ENCODE data around the gene ABCG1.

Gene ABCG1

GRCh38 chr21:42234464-42235241 lies 15.7 kb downstream of the ABCG1 start:
- DNase-seq: peak; percentile 77

GRCh38 chr21:42235593-42235992 lies 16.7 kb downstream of the ABCG1 start:
- no peak for DNase-seq

GRCh38 chr21:42236014-42236413 lies 17.1 kb downstream of the ABCG1 start:
- no peak for DNase-seq

- no peak for DNase-seq
These were observed 17.8 kb downstream of the ABCG1 start for GRCh38 chr21:42236693-42237092.

- no peak for DNase-seq
These were observed 18.2 kb downstream of the ABCG1 start for GRCh38 chr21:42237161-42237560.

GRCh38 chr21:42237577-42237976 lies 18.6 kb downstream of the ABCG1 start:
- no peak for DNase-seq

GRCh38 chr21:42238185-42238934 lies 19.4 kb downstream of the ABCG1 start:
- no peak for DNase-seq

GRCh38 chr21:42239556-42239955 lies 20.6 kb downstream of the ABCG1 start:
- no peak for DNase-seq

- no peak for DNase-seq
These were observed 21.0 kb downstream of the ABCG1 start for GRCh38 chr21:42239973-42240372.

- DNase-seq: no peak
These were observed 23.7 kb downstream of the ABCG1 start for GRCh38 chr21:42242611-42243010.

GRCh38 chr21:42243026-42243425 lies 24.1 kb downstream of the ABCG1 start:
- no peak for DNase-seq

- peak; percentile 66 for DNase-seq
These were observed 26.6 kb downstream of the ABCG1 start for GRCh38 chr21:42245331-42246193.

GRCh38 chr21:42247716-42248115 lies 28.8 kb downstream of the ABCG1 start:
- no peak for DNase-seq

GRCh38 chr21:42248241-42248640 lies 29.3 kb downstream of the ABCG1 start:
- no peak for DNase-seq

- DNase-seq: no peak
These were observed 30.1 kb downstream of the ABCG1 start for GRCh38 chr21:42248783-42249597.

GRCh38 chr21:42250422-42251403 lies 31.8 kb downstream of the ABCG1 start:
- no peak for DNase-seq

GRCh38 chr21:42251654-42252324 lies 32.8 kb downstream of the ABCG1 start:
- DNase-seq: no peak

GRCh38 chr21:42252325-42252654 lies 33.4 kb downstream of the ABCG1 start:
- no peak for DNase-seq

- no peak for DNase-seq
These were observed 33.9 kb downstream of the ABCG1 start for GRCh38 chr21:42252778-42253340.

- no peak for DNase-seq
These were observed 34.5 kb downstream of the ABCG1 start for GRCh38 chr21:42253466-42253865.

All from left hindlimb (tissue), 1 donor.